Kidney glomerular epithelial cell (primary cell): Measurements from ENCODE around the gene PIK3R5.

Experiments
- DNase-seq: peaks from one replicate; lab custom pipeline; 2025; lab: John Stamatoyannopoulos, UW

The PIK3R5 gene

DNA sequence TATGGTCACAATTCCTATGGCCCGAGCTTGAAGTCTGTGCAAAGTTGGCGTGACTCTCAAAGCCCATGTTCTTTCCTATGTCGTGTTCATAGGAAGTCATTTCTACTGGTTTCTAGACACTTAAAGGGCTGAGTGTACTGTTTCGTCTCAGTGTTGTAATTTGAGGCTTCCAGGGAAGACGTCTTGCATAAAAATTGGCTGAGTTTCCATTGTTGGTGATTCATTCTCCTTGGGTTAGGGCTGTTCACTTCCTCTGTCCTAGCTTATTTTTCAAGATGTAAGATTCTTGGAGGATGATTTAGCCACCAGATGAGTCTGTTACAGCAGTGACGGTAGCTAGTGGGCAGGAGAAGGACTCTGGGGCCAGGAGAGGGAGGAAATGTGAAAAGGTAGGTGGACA lies 43.1 kb downstream of the PIK3R5 start:
- peak; percentile 16 for DNase-seq

DNA sequence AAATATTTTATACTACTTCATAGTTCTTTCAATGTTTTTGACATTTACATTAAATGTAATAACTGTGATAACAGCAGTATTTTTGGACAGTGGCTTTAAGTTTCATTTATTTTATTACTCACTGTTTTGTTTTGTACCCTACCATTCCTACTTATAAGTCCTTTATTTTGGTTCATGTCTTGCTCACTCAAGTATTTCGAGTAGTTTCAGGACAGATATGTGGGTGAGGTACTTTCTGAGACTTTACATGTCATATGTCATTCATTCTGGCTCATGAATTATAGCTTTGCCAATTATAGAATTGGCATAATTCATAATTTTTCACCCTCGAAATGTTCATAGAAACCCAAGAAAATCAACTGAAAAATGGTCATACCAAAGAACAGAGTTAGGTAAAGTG lies 44.4 kb downstream of the PIK3R5 start:
- DNase-seq: no peak

DNA sequence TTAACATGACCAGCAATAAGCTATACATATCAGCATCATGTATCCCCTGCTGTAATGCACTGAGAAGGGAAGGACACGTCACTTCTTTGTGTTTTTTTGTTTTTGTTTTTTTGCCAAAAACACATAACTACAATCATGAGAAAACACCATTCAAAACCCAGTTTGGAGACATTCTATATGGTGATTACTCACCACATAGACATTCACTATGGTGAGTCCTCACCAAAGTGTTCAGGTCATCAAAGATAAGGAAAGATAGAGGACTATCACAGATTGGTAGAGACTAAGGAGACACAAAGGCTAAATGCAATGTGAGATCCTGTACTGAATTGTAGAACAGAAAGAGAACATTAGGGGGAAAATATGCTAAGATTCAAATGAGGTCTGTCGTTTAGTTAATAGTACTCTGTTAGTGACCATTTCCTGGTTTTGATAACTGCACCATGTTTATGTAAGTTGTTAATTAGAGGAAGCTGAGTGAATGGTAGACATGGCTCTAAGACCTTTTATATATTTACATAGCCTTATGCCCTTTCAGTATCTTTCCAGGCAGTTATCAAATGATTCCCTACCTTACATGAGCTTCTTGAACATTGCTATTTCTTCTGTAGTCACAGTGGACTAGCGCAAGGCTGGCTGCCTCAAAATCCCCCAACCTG lies 46.6 kb downstream of the PIK3R5 start:
- no peak for DNase-seq

DNA sequence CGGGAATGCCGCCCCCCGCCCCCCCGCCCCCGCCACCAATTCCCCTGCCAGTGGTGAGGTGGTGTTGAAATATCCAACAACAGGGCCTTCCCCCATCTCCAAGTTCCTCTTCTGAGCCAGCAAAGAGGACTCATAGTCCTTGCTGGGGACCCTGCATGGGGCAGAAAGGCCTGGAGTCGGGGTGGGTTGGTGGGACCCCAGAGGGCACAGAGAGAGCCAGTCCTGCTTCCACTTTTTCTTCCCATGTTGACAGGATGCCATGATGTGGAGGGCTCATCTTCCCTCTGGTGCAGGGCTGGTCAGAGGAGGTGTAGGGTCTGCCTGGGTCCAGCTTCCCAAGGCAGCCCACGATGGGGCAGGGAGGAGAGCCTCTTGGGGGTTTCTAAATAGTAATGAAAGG lies 49.0 kb downstream of the PIK3R5 start:
- no peak for DNase-seq

DNA sequence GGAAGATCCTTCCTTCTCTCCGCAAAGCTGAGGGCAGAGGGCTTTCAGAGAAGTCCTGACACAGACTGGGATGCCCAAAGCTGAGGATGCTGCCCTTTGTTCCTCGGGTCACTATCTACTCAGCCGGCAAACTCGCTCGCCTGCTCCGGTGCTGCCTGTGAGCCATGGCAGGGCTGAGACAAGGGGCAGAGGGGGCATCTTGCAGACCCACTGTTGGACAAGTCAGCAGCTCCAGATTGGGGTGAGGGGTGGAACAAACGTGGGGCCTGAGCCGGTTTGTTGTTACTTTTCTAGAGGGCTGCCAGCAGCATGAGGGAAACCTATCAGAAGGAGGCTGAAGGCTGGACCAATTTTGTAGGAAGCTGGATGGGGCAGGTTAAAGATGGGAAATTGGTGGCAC lies 51.0 kb downstream of the PIK3R5 start:
- no peak for DNase-seq

DNA sequence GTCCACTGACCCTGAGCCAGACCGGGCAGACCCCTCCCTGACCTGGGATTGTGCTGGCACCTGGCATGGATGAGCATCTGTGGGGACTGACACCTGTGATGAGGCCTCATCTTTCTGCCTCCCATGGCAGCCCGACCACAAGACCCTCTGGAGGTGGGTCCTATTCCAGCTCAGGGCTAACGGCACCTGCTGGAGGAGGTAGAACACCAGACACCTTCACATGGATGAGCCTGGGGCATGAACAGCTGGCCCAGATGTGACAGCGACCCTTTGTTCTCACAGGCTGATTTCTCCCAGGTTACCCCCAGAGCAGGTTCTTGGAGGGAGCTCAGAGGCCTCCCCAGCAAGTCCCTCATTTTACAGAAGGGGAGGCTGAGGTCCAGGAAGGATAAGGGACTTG lies 51.6 kb downstream of the PIK3R5 start:
- DNase-seq: no peak

DNA sequence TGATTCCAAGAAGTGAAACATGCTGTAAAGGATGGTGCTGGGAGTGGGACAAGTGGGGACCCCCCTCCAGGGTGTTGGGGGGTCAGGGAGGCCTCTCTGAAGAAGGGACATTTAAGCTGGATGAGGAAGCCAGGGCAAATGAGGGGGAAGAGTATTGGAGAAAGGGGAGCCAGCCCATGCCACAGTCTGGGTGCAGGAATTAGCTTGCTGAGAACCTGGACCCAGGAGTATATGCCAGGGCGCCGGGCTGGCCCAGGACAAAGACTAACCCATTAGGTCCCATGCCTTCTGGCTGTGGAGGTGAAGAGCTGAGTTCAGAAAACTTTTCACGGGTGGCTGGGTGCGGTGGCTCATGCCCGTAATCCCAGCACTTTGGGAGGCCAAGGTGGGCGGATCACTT lies 52.4 kb downstream of the PIK3R5 start:
- DNase-seq: no peak

DNA sequence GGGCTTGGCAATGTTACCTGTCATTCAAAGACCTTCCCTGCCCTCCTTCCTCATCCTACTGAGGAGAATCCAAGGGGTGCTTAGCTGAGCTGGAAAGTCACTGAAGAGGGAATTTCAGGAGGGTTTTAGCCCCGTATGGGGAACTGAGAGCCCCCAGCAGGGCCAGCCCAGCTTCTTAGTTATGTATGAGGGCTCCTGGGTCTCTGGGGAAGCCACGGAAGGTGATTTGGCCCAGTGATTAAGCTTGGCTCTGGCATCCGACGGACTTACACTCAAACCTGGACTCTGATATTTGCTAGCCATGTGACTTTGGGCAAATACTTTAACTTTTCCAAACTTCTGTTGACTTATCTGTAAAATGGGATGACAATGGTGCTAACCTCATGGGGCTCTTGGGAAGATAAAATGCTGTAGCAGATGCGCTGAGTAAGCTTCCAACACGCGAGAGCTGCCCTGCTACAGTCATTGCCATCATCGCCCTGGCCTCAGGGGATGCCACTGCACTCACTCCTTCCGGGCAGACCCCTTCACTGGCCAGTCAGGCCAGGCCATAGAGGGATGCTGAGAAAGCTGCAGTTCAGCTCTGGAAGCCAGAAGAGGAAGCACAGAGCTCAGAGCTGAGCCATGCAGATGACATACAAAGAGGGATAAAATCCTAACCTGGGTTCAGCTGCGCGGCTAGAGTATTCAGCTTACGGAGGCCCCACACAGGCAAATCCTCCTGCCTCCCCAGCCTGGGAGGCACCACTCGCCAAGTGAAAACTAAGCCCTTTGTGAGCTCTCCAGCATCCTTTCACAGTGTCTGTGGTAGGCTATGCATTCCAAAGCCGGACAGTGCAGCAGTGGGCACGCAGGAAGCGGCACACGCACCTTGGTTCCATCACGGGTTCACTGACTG lies 53.2 kb downstream of the PIK3R5 start:
- no peak for DNase-seq

DNA sequence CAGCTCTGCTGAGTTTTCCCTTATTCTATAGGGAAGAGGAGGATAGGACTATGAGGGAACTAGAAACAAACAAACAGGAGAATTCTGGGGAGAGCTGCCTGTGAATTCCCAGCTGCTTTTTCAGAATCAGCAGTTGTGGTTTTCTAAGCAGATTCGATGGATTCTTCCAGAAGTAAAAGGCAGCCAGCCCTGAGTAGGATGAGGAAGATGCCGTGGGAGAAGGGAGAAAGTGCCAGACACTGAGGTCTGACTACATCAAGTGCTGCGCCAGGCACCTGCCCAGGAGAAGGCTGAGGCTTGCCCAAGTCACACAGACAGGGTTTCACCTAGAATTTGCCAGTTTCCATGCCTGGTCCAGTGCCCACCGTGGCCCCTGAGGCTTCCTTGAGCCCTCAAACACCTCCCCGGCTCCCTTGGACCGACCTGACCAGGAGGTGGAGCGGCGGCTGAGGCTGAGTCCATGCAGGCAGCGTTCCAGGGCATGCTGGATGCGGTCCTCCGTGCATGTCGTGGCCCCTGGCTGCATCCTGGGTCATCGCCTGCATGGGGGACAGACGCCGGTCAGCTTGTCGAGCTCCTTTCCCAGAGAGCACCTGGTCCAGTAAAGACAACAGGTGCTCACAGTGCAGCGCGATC lies 54.4 kb downstream of the PIK3R5 start:
- DNase-seq: no peak

DNA sequence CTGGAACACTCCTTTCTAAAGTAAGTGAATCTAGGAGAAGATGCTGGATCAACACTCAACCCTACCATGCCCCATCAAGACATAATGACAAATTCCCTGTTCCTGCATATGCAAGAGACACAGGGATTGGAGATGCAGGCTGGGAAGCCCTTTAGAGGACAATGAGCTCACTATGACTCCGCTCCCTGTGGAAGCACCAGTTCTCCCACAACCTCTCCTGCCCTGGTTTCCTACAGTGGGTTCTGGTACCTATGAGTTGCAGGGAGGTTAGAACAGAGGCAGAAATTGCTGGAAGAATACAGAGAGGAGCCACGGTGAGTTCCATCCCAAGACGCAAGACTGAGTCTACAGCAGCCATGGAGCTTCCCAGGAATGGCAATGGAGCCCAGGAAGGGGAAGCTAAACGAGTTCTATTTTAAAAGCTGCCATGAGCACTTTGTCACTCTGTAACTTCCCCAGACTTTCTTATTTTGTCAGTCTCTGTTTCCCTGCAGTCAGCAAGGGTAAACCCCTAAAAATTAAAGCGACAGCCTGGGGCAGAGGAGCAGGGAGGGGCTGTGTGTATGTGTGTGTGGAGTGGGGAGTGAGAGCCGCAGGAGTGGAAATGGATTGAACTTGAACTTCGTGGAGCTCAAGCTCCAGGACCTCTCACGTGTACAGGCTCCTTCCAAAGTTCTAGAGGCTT lies 55.8 kb downstream of the PIK3R5 start:
- DNase-seq: no peak

DNA sequence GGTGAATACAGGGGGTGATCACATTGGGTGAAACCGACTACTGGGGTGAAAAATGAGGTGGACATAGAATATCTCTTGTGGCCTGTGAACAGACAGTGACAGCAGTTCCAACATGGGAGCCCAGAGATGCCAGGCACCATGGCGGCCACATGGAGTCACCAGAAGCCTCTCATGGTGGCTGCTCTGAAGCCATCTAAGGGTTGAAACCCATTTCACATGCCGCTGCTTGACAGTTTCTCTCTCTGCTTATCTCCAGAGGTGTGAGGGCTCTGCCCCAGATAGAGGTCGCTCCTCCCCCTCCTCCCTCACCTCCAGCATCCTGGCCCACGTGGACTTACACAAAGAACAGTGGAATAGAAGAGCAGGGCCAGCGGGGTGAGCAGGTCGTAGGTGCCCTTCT lies 60.2 kb downstream of the PIK3R5 start:
- no peak for DNase-seq

DNA sequence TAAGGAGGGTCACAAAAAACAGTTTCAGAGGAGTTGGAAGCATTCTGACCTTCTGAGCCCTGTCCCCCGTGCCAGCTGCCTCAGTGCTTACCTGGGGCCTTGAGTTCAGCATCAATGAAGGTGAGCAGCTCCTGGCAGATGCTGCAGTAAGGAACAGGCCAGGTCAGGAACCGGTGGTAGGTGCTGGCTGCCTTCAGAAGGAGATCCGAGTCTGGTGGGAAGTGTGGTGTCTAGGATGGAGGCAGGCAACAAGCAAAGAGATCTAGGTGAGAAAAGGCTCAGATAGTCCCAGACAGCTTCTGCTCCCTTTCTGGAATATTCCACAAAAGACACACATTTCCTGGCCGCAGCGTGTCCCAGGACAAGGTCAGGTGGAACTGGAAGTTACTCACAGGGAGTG lies 60.8 kb downstream of the PIK3R5 start:
- no peak for DNase-seq

DNA sequence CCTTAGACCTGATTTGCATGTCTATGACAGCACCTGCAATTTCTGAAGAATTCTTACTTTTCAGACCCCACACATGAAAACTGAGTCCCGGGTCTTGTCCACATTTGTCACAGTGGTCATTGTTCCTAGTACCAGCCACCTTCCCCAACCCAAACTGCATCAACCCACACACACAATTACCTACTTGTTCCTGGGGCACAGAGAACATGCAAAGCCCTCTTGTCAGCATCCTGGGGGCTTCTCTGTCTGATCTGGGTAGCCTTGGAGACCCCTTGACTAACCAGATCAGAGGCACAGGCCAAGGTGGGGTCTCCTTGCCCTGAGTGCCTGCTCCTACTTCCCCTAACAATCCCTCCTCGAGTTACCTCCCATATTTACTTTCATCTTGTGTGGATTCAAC lies 61.3 kb downstream of the PIK3R5 start:
- DNase-seq: no peak

DNA sequence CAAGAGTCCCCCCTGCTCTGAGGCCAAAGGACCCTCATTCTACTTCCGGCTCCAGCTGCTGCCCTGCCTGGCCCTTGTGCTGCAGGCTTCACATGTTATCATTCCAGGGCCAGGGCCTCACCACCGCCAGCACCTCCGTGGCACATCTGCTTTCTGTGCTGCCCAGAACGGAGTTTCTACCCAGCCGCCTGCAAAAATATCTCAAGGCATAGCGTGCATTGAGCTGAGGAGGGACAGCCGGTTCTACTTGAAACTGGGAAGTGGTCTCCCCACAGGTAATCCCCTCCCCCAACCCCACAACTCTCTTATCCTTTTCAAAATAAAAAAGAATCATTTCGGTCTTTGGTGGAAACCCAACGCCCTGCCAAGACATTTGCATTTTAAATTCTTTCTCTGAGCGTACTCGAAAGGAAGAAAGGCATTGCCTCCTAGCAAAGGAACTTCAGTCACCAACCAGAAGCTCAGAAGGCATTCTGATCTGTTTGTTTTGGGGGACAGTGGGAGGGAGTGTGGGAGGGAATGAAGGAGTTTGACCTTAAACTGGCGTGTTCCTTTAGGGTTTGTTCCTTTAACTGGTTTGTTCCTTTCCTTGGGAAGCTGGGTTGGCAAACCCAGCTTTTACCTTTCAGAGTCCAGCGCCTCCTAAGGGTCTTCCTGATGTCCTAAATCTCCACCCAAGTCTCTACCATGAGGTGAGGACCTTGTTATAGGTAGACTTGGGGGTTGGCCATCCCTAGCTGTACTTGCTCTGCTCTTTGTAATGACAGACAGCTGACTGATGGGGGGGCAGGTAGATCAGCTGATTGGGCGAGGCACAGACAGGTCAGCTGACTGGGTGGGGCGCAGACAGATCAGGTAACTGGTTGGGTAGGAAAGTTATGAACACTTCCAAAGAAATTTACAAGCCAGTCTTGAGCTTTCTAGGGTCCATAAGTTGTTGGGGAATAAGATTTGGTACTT lies 64.6 kb downstream of the PIK3R5 start:
- DNase-seq: no peak

DNA sequence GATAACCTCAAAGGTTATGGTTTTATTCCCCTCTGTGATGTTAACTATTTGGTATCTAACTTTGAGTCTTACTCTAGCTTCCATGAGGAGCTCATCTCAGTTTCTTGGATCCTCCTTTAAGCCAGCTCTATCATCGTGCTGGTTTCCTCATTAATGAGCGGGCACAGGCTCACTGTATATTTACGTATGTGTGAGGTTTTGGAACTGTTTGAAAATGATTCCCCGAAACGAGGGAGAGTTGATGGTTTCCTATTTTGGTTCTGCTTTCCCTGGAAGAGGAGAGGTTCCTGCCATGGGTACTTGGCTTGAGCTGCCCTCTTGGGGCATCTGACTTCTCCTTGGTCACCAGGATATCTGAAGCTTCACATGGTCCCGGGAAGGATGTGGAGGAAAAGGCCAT lies 65.3 kb downstream of the PIK3R5 start:
- DNase-seq: no peak

DNA sequence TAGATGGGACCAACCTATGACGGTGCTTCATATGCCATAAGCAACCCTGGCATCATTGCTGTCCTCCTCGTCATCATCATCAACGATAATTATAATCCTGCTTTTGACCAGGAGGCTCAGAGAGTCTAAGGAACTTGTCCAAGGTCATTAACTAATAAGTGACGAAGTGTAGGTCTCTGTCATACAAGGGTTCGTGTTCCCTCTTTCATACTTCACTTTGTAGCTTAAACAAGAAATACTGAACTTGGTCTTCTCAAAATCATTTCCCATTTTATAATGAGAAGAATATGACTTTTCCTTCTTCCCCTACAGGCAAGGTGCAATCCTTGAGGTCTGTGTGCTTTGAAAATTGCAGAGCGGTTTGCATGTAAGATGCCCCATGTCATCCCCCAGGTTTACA lies 66.9 kb downstream of the PIK3R5 start:
- no peak for DNase-seq

DNA sequence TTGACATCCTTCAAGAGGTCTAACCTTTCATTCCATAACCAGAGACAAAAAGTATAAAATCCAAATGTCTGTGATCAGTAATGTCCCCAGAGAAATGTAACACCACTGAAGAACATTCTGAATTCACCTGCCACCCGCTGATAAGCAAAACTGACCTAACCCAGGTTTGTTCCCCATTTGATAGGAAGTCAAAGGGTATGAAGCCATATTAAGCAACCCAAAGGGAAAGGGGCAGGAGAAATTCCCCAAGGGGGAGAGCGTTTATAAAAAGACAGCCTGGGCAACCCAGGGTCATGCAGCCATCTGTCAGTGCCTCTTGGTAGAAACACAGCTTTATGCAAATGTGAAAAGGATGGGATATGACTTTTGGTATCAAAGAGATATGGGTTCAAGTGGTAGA lies 67.4 kb downstream of the PIK3R5 start:
- DNase-seq: no peak

DNA sequence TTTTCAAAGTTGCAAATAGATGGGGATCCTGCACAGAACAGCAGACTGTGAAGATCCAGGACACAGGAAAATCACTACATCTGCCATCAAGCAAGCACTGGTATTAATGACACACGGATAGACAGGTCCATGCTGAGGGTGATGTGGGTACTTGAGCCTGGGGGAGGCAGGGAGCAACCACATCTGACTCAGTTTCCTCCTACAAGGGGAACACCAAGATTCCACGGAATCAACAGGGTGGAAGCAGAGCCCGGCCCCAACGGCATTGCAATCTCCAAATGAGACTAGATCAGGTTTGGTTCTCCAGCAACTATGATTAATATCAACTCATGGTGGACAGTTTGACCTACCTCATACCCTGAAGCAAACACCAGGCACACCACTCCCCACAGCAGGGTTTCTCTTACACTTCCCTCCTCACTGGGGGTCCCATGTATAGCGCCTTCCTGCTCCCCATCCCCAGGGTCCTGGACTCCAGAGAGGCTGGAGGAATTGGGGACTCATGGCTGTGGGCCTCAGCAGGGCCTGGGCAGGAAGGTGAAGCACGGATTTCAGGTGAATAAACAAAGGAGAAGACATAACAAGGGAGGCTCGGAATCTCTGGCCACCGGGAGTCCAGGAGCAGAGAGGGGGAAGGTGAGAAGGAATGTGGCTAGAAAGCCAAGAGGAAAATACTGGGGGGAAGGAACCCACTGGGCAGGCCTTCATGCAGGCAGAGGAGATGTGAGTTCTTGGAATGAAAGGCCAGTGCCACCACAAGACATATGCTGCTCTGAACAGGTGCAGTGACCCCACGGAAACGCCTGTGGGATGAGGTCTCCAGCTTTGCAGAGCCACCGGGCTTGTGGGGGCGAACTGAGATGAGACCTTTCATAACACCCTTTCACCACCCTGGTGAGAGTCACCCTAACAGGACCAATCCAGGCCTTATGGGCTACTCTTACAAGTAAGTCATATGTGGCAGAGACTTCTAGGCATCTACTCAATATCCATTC lies 68.6 kb downstream of the PIK3R5 start:
- DNase-seq: no peak

DNA sequence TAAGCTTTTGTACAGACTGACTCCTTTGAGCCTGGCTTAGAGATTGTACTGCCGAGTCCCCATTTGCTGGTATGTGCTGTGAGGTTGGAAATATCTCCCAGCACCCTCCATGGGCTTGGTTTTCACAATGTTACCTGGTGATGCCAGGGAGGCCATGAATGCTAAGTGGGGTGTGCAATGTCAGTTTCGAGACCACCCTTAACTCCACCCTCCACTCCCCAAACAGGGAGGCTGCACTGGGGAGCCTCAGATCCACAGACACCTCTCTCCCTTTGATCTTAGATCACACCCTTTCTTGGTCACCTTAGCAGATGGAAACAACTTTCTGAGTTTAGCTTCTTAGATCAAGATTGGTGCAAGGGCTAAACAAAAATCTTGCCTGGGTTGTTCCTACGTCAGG lies 69.4 kb downstream of the PIK3R5 start:
- DNase-seq: no peak
